Panc1 (cell line): ENCODE measurements around the gene CDH13. TPM values are rescaled to one million over a fixed set of nuclear protein-coding genes. Genes with fewer than 3 reads are reported as not detected.

Experiments used
- ATAC-seq: fragments of 200-7000 bp; cut with Tn5 transposase; 2 replicates; pipeline ENCODE4 v1.9.1; 2020; ENCODE audit warnings: mild to moderate bottlenecking, moderate library complexity
- BruUV-seq: library from RNA; stranded (reverse); fragments of 400-500 nt; replicated peaks from 2 replicates; lab custom pipeline; 2021; lab: Mats Ljungman, UMichigan
- CTCF ChIA-PET: fragments of 300-600 bp; sonication (Branson Sonifier 250); formaldehyde crosslinking; loops from one replicate; lab custom pipeline; 2022; ENCODE audit warnings: antibody characterized with exemption; lab: Charles Lee
- POLR2A ChIA-PET: fragments of 300-600 bp; sonication (Branson Sonifier 250); formaldehyde crosslinking; loops from one replicate; lab custom pipeline; 2022; ENCODE audit warnings: antibody characterized with exemption; lab: Charles Lee
- DNase-seq: peaks from one replicate; pipeline ENCODE4 v3.0.0-alpha.2; 2010; ENCODE audit warnings: low read depth, low spot score
- H3K27ac ChIP-seq: 2 replicates; pipeline ENCODE4 v1.5.1; 2011; ENCODE audit warnings: mild to moderate bottlenecking, low read length, inconsistent platforms
- H3K27me3 ChIP-seq: fragments of 200-500 bp; sonication (Bioruptor generic); 2 replicates; pipeline ENCODE4 v1.6.0; 2014; ENCODE audit warnings: low read length, inconsistent platforms; ENCODE audit not compliant: control insufficient read depth, insufficient read depth
- H3K36me3 ChIP-seq: fragments of 200-500 bp; sonication (Bioruptor generic); 2 replicates; pipeline ENCODE4 v1.5.1; 2014; ENCODE audit warnings: inconsistent platforms, mild to moderate bottlenecking, low read length, moderate library complexity; ENCODE audit not compliant: control insufficient read depth, insufficient read depth
- H3K4me1 ChIP-seq: 2 replicates; pipeline ENCODE4 v1.5.1; 2011; ENCODE audit warnings: inconsistent platforms, mild to moderate bottlenecking, low read length, moderate library complexity; ENCODE audit not compliant: control insufficient read depth, insufficient read depth
- H3K4me3 ChIP-seq, 2 experiments: 2 replicates each; pipeline ENCODE4 v1.5.1; 2011 to 2012; ENCODE audit warnings: low read depth in 2 of 2, low read length in 2 of 2, mild to moderate bottlenecking in 2 of 2, inconsistent platforms in 1 of 2, moderate library complexity in 1 of 2
- H3K9me3 ChIP-seq: fragments of 200-500 bp; sonication (Bioruptor generic); 2 replicates; pipeline ENCODE4 v1.5.1; 2014; ENCODE audit warnings: low read depth, mild to moderate bottlenecking, inconsistent platforms, low read length, moderate library complexity; ENCODE audit not compliant: control insufficient read depth, insufficient read depth
- POLR2AphosphoS5 ChIP-seq: IDR thresholded peaks from 2 replicates; pipeline ENCODE4 v1.6.1; 2012; ENCODE audit warnings: mild to moderate bottlenecking, low read depth, low read length, moderate library complexity
- SIN3A ChIP-seq: IDR thresholded peaks from 2 replicates; pipeline ENCODE4 v1.6.1; 2012; ENCODE audit warnings: low read depth, mild to moderate bottlenecking, low read length, moderate library complexity, borderline replicate concordance; ENCODE audit not compliant: insufficient read depth
- TCF7L2 ChIP-seq: IDR thresholded peaks from 2 replicates; pipeline ENCODE4 v1.6.1; 2011; ENCODE audit warnings: mild to moderate bottlenecking, low read depth, low read length, inconsistent platforms
- in situ Hi-C: cut with HindIII; loops from 2 replicates; pipeline ENCODE4 v1.10.0; 2016; ENCODE audit warnings: low sequenced_read_pairs, low pct_unique_long_range_greater_than_20kb
- intact Hi-C: fragments of 100-400 bp; cut with micrococcal nuclease; formaldehyde crosslinking; loops from one replicate; pipeline ENCODE4 v1.10.0; 2022; ENCODE audit not compliant: unreplicated experiment
- total RNA-seq: library from RNA; stranded (reverse); gene quantifications from one replicate; pipeline ENCODE4 v1.2.1, GENCODE V29; 2021; ENCODE audit not compliant: unreplicated experiment
- TF ChIP-seq, protein P1 (sequence below), 2 experiments: IDR thresholded peaks; 2 replicates each; pipeline ENCODE4 v1.6.1; 2011 to 2012; ENCODE audit warnings: low read depth in 2 of 2, control low read depth in 1 of 2, low read length in 1 of 2, mild to moderate bottlenecking in 1 of 2, moderate library complexity in 1 of 2; ENCODE audit not compliant: insufficient read depth in 1 of 2
- TF ChIP-seq, protein P2 (sequence below): fragments of 450-650 bp; IDR thresholded peaks from 2 replicates; pipeline ENCODE4 v1.5.1; 2017; ENCODE audit warnings: mild to moderate bottlenecking

CDH13 gene
- total RNA-seq, 1 experiment from 2014 or later: not detected

DNA sequence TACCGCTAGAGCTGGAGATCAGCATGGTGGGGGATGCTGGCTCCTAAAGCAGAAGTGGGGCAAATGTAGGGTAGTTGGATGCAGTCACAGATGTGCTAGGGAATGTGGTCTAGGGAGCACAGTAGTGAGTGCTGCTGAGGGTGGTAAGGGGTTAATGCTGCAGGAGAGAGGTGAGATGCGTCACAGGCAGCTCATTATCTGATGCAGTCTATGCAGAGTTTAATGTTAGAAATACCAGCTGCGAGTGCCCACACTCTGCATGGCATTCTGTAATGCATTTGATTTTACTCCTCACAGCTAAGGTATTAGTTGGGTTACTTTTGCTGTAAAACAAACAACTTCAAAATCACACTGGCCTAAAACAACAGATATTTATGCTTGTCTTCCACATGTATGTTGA is 689.7 kb downstream of the CDH13 start:
- intact Hi-C loops: no loop called here
- Histone ChIP-seq H3K9me3 (no peaks in the 10 kb centered on the region), H3K4me3 (no peak overlapping the region), H3K27ac (no peak overlapping the region), H3K27me3 (no peaks in the 10 kb centered on the region; the same call in 1 of the 2 replicates), H3K4me1 (no peaks in the 10 kb centered on the region), H3K36me3 (no peaks in the 10 kb centered on the region)
- DNase-seq (no peak), ATAC-seq (no peak)
- in situ Hi-C loops: no loop called here
- no TSS peak for BruUV-seq
- no peak for TF ChIP-seq TCF7L2
- TF ChIP-seq POLR2AphosphoS5: no peak
- TF ChIP-seq SIN3A: no peak
- TF ChIP-seq, protein P1, sequence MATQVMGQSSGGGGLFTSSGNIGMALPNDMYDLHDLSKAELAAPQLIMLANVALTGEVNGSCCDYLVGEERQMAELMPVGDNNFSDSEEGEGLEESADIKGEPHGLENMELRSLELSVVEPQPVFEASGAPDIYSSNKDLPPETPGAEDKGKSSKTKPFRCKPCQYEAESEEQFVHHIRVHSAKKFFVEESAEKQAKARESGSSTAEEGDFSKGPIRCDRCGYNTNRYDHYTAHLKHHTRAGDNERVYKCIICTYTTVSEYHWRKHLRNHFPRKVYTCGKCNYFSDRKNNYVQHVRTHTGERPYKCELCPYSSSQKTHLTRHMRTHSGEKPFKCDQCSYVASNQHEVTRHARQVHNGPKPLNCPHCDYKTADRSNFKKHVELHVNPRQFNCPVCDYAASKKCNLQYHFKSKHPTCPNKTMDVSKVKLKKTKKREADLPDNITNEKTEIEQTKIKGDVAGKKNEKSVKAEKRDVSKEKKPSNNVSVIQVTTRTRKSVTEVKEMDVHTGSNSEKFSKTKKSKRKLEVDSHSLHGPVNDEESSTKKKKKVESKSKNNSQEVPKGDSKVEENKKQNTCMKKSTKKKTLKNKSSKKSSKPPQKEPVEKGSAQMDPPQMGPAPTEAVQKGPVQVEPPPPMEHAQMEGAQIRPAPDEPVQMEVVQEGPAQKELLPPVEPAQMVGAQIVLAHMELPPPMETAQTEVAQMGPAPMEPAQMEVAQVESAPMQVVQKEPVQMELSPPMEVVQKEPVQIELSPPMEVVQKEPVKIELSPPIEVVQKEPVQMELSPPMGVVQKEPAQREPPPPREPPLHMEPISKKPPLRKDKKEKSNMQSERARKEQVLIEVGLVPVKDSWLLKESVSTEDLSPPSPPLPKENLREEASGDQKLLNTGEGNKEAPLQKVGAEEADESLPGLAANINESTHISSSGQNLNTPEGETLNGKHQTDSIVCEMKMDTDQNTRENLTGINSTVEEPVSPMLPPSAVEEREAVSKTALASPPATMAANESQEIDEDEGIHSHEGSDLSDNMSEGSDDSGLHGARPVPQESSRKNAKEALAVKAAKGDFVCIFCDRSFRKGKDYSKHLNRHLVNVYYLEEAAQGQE (IDR thresholded peaks at IDR 0.05; ENCODE audit: insufficient read depth in 1 of 2, low read depth in 2 of 2, low read length in 1 of 2): no peak
- TF ChIP-seq, protein P2, sequence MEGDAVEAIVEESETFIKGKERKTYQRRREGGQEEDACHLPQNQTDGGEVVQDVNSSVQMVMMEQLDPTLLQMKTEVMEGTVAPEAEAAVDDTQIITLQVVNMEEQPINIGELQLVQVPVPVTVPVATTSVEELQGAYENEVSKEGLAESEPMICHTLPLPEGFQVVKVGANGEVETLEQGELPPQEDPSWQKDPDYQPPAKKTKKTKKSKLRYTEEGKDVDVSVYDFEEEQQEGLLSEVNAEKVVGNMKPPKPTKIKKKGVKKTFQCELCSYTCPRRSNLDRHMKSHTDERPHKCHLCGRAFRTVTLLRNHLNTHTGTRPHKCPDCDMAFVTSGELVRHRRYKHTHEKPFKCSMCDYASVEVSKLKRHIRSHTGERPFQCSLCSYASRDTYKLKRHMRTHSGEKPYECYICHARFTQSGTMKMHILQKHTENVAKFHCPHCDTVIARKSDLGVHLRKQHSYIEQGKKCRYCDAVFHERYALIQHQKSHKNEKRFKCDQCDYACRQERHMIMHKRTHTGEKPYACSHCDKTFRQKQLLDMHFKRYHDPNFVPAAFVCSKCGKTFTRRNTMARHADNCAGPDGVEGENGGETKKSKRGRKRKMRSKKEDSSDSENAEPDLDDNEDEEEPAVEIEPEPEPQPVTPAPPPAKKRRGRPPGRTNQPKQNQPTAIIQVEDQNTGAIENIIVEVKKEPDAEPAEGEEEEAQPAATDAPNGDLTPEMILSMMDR: no peak
- ChIA-PET CTCF (no interaction called here), POLR2A (no interaction called here)

DNA sequence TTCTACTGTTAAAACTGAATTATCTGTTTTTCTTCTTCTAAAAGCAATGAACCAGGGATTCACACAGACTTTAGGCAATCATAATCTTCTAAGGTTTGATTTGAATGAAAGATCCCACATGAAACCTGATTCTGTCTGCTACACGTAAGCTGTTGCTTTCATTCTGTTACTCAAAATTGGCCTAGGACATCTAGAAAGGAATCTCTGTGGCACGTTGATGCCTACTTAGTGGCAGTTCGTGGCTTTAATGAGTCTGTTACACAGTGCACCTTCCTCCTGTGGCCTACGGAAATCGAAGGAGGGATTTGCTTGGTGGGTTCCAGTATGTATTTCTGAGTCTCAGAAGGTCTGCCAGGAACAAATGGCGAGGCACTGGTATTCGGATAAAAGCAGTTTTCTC is 691.6 kb downstream of the CDH13 start:
- CTCF ChIA-PET: no interaction called here

More for the DNA sequence above, 691.6 kb downstream of the CDH13 start:
- intact Hi-C loops (no loop called here), in situ Hi-C loops (no loop called here)
- POLR2A ChIA-PET: no interaction called here
- Histone ChIP-seq H3K4me1 (no peaks in the 10 kb centered on the region), H3K36me3 (no peaks in the 10 kb centered on the region), H3K9me3 (no peaks in the 10 kb centered on the region), H3K4me3 (no peak overlapping the region), H3K27me3 (no peaks in the 10 kb centered on the region), H3K27ac (no peak overlapping the region)
- no TSS peak for BruUV-seq
- no peak for ATAC-seq
- no peak for DNase-seq
- TF ChIP-seq POLR2AphosphoS5: no peak
- no peak for TF ChIP-seq TCF7L2
- TF ChIP-seq, protein P1 (IDR thresholded peaks at IDR 0.05; ENCODE audit: insufficient read depth in 1 of 2, low read depth in 2 of 2, low read length in 1 of 2): no peak
- TF ChIP-seq, protein P2: no peak
- no peak for TF ChIP-seq SIN3A
